Stimulated activated naive CD4-positive, alpha-beta T cell (primary cell): ENCODE results near the gene CA5B.
A peak's percentile ranks its signal among the peaks of the same experiment; 100 is the strongest.
"Not testable (repeated sequence)": the region's sequence is repeated elsewhere in the genome, so short reads cannot be mapped to it uniquely, and the experiment has no call there.

Source experiments
- DNase-seq, 6 experiments: peaks; one replicate each; lab custom pipeline; 2025; lab: John Stamatoyannopoulos, UW

Gene CA5B

DNA sequence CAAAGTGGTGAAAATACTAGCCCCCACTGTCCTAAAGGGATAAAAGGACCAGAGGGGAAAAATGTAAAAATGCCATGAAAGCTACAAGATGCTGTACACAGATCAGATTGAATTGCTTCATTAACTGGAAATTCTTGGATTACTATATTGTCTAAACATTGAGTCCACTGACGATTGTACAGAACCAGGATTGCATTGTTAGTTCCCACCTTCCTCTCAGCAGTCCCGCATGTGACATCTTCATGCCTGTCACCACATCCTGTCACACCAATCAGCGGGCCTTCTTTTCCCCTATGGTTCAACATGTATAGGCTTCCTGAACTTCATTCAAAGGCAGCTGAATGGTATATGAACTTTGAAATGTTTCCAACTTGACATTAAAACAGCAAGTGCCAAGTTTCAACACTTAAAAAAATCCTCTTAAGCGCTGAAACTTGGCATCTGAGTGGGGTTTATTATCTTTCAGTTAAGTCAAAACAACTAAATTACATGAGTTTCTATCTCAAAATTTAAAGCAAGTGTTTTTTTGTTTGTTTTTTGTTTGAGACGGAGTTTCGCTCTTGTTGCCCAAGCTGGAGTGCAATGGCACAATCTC, 76.8 kb downstream of the CA5B start:
- no peak for DNase-seq

DNA sequence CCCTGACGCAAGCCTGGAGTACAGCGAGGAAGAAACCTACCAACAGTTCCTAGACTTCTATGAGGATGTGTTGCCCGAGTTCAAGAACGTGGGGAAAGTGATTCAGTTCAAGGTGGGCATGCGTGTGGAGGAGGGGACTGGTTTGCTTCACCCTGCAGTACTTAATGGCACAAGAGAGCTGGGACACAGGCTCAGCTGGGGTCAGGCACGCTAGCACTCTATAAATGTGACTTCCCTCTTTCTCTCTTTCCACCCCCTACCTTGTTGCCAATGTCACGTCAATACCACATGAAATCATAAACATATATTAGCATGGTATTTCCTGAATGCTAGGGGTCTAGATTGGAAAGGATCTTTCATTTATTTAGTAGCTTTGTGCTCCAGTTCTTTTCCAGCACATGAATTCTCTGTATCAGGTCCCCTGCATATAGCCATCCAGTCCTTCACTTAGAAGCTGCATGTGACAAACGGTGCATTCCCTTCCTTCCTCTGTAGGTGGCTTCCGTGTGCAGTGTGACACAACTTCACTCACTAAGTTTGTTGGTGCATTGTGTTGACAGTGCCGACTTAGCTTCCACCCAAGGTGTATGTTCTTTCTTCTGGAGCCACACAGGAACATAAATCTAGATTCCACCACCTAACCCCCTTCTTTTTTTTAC, 77.8 kb downstream of the CA5B start:
- DNase-seq: peak in 2 of 6 experiments; percentile 7 to 14

DNA sequence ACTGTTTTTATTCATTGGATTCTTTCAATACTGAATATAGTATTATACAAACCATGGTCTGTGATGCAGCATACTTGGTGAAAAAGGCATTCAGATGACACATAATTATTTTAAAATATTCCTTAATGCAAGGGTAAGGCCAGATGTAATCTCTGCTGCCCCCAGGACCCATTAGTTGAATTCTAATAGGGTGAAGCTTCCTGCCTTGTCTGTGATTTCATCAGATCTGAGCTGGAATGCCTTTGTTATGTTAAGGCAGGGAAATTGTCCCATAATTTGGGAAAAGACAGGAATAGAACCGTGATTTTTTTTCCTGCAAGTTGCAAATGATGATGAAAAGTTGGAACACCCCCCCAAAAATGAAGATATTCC, 78.4 kb downstream of the CA5B start:
- no peak for DNase-seq

DNA sequence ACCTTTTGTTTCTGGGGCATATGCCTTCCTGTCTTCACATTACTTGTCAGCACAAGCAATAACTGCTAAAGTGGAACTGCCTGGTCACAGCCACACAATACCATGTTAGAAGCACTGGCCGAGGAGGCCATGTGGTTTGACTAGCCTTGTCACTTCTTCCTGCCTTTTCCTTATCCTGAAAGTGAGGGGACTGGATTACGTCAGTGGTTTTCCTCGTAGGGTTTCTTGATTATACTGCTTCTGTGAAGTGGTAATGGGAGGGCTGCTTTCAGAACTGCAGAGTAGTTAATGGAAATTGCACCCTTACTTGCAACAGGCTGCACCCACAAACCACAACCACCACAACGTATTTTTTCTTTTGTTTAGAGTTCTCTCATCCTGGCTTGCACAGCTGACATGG, 78.8 kb downstream of the CA5B start:
- DNase-seq: peak in 4 of 6 experiments; percentile 1 to 32 (median 16)

DNA sequence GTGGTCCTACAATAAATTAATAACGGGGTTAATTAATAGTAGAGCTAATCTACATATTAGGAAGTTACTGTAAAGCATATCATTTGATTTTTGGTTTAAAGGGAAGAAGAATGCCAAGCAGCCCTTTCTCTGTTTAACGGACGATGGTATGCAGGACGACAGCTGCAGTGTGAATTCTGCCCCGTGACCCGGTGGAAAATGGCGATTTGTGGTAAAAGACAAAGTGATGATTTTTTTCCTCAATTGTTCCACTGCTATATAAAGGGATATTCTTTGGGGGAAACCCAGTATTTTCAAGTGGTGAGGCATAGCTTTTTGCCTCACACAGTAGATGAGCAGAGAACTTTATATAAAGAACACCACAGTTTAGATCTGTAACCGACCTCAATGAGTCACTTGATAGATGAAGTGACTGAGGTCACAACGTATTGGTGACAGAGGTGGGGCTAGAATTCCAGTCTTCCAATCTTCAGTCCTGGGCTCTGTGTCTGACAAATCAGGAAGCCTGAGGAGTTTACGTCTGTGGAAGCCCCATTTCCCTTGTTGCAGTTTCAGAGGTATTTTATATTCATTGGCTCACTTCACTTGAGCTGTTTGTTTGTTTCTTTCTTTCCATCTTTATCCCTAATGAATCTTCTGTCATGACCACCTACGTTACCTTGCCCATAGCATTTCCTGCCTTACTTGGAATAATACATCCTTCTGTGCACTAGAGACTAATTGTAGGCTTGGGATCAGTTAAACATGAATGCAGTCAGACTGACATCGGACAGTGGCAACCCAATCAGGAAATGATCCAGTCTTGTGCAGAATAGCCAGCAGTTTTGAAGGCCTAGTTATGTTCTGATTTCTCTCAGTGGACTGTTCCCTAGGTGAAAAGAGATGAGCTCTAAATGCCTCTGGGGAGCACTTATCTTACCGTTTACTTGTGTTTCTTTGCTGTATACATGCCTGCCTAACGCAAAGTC, 82.3 kb downstream of the CA5B start:
- no peak for DNase-seq

DNA sequence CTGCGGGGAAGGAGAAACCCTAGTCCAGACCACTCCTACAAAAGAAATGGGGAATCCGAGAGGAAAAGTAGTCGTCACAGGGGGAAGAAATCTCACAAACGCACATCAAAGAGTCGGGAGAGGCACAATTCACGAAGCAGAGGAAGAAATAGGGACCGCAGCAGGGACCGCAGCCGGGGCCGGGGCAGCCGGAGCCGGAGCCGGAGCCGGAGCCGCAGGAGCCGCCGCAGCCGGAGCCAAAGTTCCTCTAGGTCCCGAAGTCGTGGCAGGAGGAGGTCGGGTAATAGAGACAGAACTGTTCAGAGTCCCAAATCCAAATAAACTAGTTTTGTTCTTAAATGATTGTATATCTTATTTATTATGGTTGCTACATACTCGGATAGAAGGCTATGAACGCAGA, 84.9 kb downstream of the CA5B start:
- no peak for DNase-seq

DNA sequence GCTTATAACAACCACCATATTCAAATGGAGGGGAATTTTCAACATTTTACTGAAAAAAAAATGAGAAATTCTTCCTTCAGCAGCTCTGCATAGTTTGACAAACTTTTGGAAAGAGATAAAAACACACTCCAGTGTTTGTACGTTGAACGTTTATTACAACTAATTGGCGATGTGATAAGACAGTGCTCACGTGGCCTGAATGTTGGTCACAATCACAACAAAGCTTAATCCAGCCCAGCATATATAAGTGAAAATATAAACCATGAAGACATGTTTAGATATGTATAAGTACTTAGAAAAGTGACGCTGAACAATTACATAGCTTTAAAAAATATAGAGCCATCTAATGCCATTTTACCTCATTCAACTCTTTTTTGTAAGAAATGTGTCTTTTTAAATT, 87.9 kb downstream of the CA5B start:
- DNase-seq: no peak

DNA sequence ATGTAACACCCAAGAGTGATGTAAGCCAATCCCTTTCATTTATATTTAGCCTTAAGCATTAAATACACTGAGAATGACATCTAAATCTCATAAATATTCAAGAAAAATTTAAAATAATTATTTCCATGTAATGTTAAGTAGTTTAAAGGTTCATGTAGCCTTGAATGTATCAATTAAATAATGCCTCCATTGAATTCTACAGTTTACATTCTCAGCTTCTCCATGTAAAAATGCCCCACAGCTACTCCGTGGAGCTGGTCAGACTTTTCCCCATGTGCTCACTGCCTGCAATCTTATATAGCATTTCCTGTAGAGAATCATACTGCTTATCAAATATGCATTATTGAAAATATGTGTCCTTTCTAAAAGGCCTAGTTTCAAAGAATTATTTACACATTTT, 91.1 kb downstream of the CA5B start:
- DNase-seq: no peak

DNA sequence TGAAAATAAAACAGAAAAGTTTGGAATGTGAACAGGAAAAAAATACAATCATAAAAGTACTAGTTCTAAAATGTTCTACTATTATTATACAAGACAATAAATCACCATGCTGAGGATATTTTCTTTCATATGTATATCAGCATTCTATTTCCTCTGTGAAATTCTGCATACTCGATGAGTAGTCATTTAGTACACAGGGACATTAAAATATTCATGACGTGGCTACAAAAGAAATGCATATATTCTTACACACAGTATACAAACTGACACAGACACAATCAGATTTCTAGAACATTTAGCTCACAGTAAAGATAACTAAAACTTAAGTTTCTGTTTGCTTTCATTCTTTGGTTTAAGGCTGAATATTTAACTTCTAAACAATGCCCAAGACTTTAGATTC, 93.3 kb downstream of the CA5B start:
- DNase-seq: not testable (repeated sequence)

DNA sequence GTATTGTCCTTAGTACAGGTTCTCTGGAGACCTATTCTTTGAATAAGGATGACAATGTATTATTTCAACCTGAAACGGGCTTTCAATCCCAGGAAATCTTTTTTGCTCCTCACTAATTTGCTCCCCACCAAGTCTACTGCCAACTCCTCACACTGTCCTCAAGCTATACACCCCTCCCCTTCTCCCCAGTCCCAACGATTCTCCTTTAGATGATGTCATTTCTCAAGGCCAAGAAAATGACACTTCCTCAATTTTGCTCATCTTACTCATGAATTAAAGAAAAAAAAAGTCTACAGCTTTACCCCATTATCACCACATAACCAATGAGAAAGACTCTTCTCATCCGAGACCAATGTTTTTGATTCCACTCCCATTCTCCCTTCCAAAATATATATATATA, 96.0 kb downstream of the CA5B start:
- no peak for DNase-seq

DNA sequence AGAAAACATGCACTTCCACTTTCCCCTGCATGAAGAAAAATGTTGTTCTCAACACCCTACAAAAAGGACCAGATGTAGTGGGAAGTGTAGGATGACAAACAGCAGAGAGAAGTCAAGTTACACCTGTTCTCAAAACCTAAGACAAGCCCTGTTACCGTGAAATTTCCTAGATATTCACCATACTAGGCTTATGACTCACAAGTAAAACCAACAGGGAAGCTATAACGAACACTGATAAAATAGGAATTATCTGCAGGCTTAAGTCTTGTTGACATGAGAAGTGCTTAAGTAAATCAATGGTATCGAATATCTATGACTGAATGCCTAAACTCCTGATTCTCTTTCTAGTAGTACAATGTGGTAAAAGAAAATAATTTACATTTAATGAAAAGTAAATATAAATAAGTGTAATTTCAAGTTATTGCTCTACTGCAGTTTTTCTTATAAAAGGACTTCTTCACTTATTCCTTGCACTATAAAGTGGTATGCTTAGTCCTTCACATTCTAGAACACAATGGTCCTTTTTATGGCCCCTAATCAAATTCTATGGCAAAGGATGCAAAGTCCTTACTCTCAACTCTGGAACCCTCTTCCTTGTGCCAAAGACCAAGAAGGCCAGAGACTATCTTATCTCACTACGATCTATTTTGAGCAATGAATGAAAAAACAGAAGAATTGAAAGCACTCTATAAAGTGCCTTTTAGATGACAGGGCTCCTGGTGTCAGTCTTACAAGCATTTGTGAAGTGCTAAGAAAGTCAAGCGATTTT, 96.9 kb downstream of the CA5B start:
- DNase-seq: no peak
